ENCODE results near the gene JPT1. TPM values are rescaled to one million over a fixed set of nuclear protein-coding genes. Genes with fewer than 3 reads are reported as not detected.
"Not testable (repeated sequence)": the region's sequence is repeated elsewhere in the genome, so short reads cannot be mapped to it uniquely, and the experiment has no call there.

JPT1 gene
- 10 to 100 TPM; 79.8 to 83.9 (median 83.4) TPM for polyA plus RNA-seq (ENCODE audit: insufficient read length in 3 of 3)

GRCh38 chr17:75154195-75155106 lies at the start of gene JPT1:
TSS of gene JPT1 (minus strand) at chr17:75154512. CDS start at chr17:75154397, 115 bp downstream.
- DNase-seq (ENCODE audit: low read depth in 3 of 3, low spot score in 2 of 3), result peak; percentile 92 to 98 (median 93)

DNA sequence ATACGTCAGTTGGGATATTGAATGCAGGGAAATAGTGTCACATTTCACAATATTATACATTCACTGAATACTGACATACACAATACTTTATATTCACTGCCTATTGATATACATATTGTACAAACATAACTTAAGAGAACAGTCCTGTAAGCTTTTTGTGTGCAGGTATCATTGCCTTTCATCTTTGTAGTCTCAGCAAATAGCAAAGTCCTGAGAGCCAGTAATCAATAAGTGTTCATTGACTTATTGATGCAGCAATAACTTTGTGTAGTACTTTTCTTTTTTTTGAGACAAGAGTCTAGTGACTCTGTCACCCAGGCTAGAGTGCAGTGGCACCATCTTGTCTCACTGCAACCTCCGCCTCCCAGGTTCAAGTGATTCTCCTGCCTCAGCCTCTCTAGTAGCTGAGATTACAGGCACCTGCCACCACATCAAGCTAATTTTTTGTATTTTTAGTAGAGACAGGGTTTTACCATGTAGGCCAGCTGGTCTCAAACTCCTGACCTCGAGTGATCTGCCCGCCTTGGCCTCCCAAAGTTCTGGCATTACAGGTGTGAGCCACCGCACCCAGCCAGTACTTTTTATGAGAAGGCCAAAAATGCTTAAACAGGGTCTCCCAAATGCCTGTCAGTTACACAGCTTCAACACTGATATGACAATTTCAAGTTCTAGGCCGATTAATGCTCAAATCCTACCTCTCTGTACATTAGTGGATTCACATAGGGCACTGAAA lies 45.7 kb upstream of the JPT1 start:
- DNase-seq (ENCODE audit: low read depth in 3 of 3, low spot score in 2 of 3), result no peak

DNA sequence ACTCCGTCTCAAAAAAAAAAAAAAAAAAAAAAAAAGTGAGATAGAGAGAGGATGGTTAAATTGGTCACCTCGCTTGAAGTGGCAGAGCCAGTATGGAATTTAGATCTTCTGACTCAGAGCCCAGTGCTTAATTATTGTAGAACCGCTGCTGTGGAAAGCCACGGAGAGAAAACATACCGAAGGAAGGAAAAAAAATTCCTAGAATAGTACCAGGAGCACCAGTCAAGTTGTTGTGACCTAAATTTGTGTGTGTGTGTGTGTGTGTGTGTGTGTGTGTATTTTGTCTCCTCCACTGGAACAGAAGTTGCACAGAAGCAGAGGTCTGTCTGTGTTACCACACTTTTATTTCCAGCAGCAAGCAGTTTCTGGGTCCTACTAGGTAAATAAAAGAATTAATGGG lies 40.6 kb upstream of the JPT1 start:
- no peak for DNase-seq (ENCODE audit: low read depth in 3 of 3, low spot score in 2 of 3)

DNA sequence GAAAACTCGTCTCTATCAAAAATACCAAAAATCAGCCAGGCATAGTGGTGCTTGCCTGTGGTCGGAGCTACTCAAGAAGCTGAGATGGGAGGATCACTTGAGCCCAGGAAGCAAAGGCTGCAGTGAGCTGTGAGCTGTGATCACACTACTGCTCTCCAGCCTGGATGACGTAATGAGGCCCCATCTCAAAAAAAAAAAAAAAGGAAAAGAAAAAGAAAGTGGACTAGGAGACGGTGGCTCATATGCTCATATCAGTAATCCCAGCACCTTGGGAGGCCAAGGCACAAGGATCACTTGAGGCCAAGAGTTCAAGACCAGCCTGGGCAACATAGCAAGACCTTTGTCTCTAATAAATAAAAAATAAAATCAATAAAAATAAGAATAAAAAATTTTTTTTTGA lies 37.3 kb upstream of the JPT1 start:
- no peak for DNase-seq (ENCODE audit: low read depth in 3 of 3, low spot score in 2 of 3)

DNA sequence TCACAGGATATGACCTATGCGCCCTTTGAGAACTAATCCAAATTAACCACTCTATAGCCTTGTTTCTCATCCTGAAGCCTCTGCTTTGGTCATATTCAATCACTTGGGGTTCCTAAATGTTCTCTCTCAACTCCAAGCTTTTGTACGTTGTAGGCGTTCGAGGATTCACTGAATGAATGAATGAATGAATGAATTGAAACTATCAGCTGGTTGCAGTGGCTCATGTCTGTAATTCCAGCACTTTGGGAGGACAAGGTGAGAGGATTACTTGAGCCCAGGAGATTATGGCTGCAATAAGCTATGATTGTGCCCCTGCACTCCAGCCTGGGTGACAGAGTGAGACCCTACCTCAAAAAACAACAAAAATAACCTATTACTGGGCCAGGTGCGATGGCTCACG lies 34.3 kb upstream of the JPT1 start:
- DNase-seq (ENCODE audit: low read depth in 3 of 3, low spot score in 2 of 3), result no peak

- no peak for DNase-seq (ENCODE audit: low read depth in 3 of 3, low spot score in 2 of 3)
Observed at GRCh38 chr17:75183999-75184884, 29.9 kb upstream of the JPT1 start.

- peak; percentile 89 to 93 (median 89) for DNase-seq (ENCODE audit: low read depth in 3 of 3, low spot score in 2 of 3)
Observed at GRCh38 chr17:75182569-75183436, 28.5 kb upstream of the JPT1 start, which contains the start of gene SUMO2. TSS of gene SUMO2 (minus strand) at chr17:75182959. CDS start at chr17:75182834, 125 bp downstream.

- DNase-seq (ENCODE audit: low read depth in 3 of 3, low spot score in 2 of 3), result no peak
Observed at GRCh38 chr17:75182319-75182568, 27.9 kb upstream of the JPT1 start.

DNA sequence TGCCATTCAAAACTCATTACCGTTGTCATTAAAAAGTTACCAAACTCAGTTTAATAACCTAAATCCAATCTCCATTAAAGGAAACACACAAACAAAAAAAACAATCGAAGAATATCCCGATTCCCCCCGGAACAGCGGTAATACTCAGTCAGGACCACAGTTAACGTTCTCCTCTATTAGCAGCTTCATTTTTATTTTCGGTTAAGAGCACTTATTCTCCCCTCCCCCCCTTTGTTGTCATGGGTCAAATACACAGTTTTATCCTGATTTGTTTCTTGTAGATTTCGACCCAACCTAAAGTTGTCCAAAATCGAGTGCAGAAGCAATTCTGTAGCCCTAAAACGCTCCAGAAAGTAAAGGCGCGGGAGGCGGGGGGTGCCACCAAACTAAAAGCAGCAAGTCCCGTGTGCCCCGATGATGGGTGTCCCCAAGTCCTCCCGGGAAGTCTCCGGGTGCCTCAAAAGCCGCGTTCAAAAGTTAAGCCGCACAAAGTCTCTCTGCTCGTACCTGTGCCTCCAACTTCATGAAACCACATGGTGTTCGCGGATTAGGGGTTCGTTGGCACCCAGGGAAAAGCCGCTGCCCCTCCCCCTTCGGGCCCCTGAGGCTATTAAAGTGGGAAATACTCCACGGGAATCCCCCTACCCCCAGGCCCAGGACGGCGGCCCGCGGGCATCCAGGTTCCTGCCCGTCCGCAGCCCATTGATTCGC lies 27.5 kb upstream of the JPT1 start:
- no peak for DNase-seq (ENCODE audit: low read depth in 3 of 3, low spot score in 2 of 3)

DNA sequence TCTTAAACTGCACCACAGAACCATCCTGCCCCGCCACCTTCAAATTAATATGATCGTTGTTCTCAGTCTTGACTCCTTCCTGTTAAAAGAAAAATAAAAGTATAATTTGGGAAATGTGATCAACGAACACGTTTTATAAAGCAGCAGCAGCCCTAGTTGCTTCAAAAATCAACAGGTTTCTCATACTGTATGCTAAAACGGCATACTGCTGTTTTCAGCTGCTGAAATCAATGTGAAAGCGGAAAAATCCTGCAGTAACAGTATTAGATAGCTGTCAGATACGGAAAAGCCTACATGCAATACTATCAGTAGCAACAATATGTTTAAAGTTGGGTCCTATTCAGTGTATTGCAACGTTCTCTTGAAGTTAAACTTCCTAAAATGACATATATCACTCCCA lies 26.8 kb upstream of the JPT1 start:
- DNase-seq (ENCODE audit: low read depth in 3 of 3, low spot score in 2 of 3), result no peak

DNA sequence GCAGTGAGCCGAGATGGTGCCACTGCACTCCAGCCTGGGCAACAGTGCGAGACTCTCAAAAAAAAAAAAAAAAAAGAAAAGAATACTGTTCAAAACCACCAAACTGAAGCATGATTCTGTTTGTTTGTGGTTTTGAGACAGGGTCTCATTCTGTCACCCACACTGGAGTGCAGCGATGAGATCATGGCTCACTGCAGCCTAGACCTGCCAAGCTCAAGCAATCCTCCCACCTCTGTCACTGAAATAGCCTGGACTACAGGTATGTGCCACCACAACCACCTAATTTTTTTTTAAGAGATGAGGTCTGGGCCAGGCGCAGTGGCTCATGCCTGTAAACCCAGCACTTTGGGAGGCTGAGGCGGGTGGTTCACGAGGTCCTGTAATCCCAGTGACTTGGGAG lies 24.1 kb upstream of the JPT1 start:
- no peak for DNase-seq (ENCODE audit: low read depth in 3 of 3, low spot score in 2 of 3)

DNA sequence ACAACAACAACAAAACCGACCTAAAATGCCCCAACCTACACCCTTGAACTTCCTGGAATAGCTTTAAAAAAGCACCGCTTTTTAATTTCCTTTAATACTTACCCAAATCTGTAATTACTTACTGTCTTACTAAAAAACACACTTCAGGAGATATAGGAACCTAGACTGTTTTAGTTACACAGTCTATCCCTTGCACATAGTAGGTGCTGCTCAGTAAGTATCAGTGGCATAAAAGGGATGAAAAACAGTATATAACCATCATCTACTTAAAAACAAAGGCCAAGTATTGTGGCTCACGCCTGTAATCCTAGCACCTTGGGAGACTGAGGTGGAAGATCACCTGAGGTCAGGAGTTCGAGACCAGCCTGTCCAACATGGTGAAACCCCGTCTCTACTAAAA lies 22.3 kb upstream of the JPT1 start:
- DNase-seq (ENCODE audit: low read depth in 3 of 3, low spot score in 2 of 3), result no peak

DNA sequence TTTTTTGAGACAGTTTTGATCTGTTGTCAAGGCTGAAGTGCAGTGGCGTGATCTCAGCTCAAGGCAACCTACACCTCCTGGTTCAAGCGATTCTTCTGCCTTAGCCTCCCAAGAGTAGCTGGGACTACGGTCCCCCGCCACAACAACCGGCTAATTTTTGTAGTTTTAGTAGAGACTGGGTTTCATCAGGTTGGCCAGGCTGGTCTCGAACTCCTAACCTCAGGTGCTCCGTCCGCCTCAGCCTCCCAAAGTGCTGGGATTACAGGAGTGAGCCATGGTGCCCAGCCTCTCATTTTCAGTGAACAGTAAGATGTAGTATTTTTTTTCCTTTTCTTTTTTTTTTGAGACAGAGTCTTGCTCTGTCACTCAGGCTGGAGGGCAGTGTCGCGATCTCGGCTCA lies 20.7 kb upstream of the JPT1 start:
- DNase-seq (ENCODE audit: low read depth in 3 of 3, low spot score in 2 of 3), result no peak

DNA sequence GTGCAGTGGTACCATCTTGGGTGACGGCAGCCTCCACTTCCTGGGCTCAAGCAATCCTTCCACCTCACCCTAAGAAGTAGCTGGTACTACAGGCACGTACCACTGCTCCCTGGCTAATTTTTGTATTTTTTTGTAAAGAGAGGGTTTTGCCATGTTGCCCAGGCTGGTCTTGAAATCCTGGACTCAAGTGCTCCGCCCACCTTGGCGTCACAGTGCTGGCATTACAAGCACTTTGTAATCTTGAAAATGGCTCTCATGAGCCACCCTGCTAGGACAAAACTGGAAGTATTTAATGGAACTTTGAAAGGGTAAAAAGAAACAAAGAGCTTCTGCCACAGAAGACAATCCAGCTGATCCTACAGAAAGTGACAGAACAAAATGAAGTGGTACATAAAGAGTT lies 19.2 kb upstream of the JPT1 start:
- DNase-seq (ENCODE audit: low read depth in 3 of 3, low spot score in 2 of 3), result no peak

DNA sequence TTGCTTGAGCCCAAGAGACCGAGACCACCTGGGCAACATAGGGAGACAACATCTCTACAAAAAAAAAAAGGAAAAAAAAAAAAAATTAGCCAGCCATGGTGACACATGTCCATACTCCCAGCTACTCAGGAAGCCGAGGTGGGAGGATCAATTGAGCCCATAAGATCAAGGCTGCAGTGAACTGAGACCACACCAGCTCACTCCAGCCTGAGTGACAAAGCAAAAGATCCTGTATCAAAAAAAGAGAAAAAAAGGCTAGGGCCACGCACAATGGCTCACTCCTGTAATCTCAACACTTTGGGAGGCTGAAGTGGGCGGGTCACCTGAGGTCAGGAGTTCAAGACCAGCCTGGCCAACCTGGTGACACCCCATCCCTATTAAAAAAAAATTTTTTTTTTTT lies 14.7 kb upstream of the JPT1 start:
- no peak for DNase-seq (ENCODE audit: low read depth in 3 of 3, low spot score in 2 of 3)

DNA sequence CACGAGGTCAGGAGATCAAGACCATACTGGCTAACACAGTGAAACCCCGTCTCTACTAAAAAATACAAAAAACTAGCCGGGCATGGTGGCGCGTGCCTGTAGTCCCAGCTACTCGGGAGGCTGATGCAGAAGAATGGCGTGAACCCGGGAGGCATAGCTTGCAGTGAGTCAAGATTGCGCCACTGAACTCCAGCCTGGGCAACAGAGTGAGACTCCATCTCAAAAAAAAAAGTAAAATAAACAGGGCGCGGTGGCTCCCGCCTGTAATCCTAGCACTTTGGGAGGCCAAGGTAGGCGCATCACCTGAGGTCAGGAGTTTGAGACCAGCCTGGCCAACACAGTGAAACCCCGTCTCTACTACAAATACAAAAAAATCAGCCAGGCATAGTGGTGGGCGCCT lies 10.3 kb upstream of the JPT1 start:
- not testable (repeated sequence) for DNase-seq (ENCODE audit: low read depth in 3 of 3, low spot score in 2 of 3)

DNA sequence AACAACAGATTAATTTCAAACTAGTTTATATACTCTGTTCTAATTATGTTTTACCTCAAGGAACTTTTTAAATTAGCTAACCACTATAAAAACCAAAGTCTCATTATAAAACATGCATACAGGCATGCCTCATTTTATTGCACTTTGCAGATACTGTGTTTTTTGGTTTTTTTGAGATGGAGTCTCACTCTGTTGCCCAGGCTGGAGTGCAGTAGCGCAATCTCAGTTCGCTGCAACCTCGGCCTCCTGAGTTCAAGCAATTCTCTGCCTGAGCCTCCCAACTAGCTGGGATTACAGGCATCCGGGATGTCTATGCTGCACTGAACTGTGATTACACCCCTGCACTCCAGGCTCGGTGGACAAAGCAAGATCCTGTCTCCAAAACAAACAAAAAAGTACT lies 8.8 kb upstream of the JPT1 start:
- no peak for DNase-seq (ENCODE audit: low read depth in 3 of 3, low spot score in 2 of 3)

DNA sequence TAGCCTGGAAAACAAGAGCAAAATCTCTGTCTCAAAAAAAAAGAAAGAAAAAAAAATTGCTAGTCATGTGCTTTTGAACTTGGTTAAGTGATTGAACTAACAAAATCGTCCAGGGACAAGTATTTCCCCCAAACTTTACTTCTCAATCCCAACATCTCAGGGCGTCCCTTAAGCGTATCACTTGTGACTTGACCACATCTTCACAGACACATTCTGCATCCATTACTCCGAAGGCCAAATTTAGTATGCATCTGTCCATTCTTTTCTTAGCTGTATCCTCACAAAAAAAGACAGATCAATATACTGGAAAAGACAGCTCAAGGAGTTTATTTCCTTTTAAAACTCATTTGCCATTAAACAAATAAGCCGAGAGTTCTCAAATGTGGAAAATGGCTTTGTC lies 5.9 kb upstream of the JPT1 start:
- DNase-seq (ENCODE audit: low read depth in 3 of 3, low spot score in 2 of 3), result no peak

- DNase-seq (ENCODE audit: low read depth in 3 of 3, low spot score in 2 of 3), result no peak
Observed at GRCh38 chr17:75159196-75160031, 5.1 kb upstream of the JPT1 start.
